Keratinocyte (primary cell): ENCODE data around the gene ERC2.

Source experiments
- CTCF ChIP-seq, 3 experiments: IDR thresholded peaks in 1 of 3; conservative IDR thresholded peaks in 1 of 3; optimal IDR thresholded peaks in 1 of 3; 2 replicates in 2 of 3; 3 replicates in 1 of 3; pipeline versions ENCODE3 to v1.5.1; 2011; ENCODE audit warnings: low read length in 3 of 3, mild to moderate bottlenecking in 3 of 3, moderate library complexity in 2 of 3, control low read depth in 1 of 3, inconsistent platforms in 1 of 3; ENCODE audit not compliant: insufficient read depth in 2 of 3; ENCODE audit errors: extremely low read depth in 1 of 3
- EZH2 ChIP-seq: IDR thresholded peaks from one replicate; pipeline ENCODE4 v1.6.1; 2012; ENCODE audit warnings: inconsistent platforms, mild to moderate bottlenecking, low read length, moderate library complexity

- TF ChIP-seq CTCF (optimal IDR thresholded peaks at IDR 0.05 in 1 of 3, IDR thresholded peaks at IDR 0.05 in 1 of 3, conservative IDR thresholded peaks at IDR 0.05 in 1 of 3; ENCODE audit: extremely low read depth in 1 of 3, insufficient read depth in 2 of 3, low read length in 3 of 3) = no peak
- TF ChIP-seq EZH2 = no peak
Observed at GRCh38 chr3:55658690-55659562, 809.3 kb downstream of the ERC2 start.
